GDM1 (cell line): Measurements from ENCODE around the gene SHISA5.
"Not testable (repeated sequence)": the region's sequence is repeated elsewhere in the genome, so short reads cannot be mapped to it uniquely, and the experiment has no call there.

Experiments used
- DNase-seq: peaks from one replicate; lab custom pipeline; 2025; lab: John Stamatoyannopoulos, UW

SHISA5 gene

DNA sequence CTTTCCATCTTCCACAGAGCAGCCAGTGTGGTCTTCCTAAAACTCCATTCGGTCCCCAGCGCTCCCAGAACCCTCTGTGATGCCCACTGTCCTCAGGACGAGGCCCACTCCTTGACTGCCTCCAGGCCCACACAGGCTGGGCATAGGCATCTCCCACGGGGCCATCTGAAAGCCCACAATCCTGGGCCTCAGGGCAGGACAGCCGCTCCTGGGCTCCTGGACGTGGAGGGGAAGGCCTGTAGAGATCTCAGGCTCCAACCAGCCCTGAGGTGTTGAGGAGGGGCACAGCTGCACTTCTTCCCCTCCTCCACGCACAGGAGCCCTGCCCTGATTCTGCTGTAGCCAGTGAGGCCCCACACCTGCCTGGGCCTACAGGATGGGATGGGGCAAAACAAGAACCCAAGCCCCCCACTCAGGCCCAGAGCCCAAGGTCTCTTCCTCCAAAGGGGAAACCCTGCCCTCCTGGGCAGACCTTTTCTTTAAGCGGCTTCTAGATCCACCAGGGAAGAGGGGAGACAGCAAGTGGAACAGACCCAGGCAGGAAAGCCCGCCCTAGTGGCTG, 25.9 kb downstream of the SHISA5 start:
- DNase-seq = no peak

DNA sequence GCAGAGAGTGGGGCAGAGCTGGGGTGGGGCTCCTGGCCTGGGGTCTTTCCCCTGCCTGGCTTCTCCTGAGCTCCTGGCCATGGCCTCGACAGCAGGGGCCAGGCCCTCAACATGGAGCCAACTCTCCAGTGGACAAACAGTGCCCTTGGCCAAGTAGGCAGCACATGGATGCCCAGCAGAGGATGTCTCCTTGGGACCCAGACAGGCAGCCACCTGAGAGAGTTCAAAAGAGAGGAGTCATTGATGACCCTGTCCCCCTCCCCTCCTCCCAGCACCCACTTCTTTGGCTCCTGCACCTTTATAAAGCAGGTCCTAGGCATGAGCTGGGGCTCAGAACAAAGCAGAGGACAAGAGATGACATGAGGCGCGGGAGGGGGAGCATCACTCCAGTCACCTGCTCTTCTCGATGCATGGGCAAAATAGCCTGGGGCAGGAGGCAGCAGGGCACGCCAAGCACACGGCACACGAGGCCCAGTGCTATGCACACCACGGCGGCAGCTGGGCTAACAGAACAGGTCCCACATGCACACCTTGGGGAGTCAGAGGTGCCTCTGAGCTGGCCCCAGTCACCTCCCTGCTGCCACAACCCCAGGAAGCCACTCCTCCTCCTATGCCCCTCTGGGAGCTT, 27.4 kb downstream of the SHISA5 start:
- DNase-seq = no peak

DNA sequence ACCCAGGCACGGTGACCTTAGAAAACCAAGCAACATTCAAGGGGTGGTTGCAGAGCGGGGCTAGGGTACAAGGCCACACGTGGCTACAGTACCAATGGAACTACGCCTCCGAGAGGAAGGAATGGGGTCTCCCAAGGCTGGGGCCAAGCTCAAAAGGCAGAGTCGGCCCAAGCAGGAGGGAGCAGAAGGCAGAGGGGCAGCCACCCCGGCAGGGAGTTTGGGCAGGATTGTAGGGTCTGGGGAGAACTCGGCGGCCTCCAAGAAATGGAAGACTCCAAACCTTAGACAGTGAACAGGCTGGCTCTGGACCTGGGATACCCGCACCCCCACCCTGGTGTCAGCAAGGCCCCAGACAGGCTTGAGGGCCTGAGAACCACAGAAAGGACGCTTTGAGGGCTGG, 28.8 kb downstream of the SHISA5 start:
- DNase-seq = no peak

DNA sequence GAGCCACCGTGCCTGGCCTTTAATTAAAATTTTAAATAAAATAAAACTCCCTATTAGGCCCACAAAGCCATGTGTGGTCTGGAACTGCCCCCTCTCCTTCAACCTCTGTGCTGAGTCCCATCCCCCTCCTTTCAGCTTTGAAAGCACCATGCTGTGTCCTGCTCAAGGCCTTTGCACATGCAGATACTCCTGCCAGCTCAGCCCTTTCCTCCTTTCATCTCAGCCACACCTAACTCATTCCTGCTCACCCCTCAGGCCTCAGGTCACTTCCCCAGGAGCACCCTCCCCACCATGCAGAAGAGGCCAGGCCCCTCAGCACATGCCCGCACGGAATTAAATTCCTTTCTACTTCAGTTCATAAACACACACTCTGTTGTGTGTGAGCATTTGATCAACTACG, 29.4 kb downstream of the SHISA5 start:
- no peak for DNase-seq

DNA sequence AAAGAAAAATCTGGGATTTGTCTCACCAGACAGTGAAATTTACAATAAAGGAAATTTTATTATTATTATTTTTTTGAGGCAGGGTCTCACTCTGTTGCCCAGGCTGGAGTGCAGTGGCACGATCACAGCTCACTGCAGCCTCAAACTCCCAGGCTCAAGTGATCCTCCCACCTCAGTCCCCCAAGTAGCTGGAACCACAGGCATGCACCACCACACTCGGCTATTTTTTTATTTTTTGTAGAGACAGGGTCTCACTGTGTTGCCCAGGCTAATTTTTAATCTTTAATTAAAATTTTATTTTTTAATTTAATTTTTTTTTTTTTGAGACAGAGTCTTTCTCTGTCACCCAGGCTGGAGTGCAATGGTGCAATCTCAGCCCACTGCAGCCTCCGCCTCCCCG, 29.9 kb downstream of the SHISA5 start:
- not testable (repeated sequence) for DNase-seq

DNA sequence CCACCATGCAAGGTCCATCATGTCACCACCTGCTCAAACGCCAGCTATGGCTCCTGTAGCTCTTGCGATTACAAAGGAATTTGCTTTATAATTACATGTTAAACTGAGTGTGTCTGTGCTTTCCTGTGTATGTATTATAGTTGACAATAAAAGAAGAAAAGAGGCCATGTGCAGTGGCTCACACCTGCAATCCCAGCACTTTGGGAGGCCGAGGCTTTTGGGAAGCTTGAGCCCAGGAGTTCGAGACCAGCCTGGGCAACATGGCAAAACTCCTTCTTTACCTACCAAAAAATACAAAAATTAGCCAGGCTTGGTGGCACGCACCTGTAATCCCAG, 30.4 kb downstream of the SHISA5 start:
- DNase-seq = no peak

DNA sequence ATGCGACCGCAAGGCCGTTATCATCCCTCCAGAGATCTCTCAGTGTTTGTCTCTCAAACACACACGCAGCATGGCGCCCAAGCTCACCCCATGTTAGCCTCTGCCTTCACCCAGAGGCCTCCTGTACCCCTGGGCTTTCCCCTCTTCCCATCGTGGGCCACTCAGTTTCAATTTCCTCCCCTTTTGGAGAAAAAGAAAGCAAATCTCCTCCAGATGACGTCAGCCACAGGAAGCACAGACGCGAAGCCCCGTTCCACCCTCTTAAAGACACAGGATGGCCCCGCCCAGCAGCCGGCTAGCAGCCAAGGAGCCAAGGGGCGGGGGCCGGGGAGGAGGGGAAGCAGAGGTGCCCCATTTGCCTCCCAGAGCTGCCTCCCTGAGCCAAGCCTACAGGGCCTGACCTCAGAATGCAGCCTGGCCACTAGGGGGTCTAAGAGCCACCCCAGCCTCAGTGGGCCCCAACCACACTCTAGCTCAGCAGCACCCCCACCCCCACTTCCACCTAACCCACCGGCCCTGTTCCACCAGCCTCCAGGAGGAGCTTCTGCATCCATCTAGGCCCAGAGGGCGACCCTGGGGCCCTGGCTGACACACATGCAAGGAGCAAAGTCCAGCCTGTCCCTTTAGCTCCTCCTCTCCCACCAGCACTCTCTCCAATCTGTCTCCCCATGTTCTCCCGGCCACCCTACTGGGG, 30.9 kb downstream of the SHISA5 start:
- peak; percentile 92 for DNase-seq

DNA sequence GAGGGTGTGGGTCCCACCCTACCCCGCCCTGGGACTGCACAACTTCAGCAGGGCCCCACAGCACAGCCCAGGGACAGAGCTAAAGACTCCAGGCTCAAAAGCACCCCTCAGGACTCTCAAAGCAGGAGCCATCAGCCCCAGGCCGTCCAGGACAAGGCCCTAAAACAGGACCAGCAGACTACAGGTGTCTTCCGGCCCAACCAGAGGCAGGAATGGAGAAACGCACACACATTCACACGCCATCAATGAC, 31.4 kb downstream of the SHISA5 start:
- DNase-seq = no peak

DNA sequence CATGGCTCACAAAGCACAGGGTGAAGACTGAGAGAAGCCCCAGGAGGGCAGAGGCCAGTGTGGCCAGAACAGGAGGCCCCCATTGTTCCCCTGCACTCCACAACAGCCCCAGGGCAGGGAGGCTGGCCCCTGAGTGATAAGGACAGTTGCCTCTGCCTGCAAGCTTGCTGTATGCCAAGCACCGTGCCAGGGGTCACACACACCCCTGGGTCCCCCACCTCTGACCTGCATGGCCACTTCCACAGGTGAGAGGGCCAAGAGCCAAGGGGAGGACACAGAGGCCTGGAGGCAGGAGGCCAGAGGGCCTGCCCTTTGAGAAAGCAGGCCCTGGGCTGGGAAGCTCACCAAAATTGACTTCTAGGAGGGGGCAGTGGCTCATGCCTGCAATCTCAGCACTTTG, 33.7 kb downstream of the SHISA5 start:
- DNase-seq = no peak

DNA sequence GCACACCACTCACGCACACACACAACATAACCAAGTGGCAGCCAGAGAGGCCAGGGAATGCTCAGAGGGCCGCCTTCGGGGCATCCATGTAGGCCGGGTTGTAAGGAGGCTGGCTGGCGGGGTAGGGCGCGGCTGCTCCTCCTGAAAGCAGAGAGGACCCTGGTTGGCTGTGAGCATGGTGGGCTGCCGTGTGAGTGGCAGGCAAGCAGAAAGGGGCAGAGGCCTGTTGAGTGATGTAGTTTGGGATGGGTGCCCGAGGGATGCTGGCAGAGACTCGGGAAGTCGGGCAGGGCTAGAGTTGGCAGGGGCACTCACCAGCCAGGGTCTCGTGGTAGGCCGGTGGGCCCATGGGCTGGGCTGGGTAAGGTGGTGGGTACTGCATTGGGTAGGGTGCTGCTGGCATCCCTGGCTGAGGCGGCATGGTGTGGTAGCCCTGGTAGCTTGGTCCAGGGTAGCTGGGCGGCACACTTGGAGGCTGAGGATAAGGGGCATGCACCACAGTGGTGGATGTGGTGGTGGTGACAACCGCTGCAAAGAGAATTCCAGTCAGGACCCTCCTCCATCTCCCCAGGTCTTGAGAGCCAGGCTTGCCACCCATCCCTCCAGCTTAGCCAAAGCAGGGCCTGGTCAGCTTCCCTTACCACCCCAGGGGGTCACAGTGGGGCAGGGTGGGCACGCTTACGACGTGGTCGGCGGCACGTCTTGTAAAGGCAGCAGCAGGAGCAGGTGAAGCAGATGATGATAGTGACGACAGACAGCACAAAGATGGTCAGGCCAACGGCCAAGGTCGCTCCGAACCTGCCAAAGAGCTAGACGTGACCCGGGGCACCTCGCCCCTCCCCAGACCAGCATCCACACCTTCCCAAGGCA, 34.7 kb downstream of the SHISA5 start:
- DNase-seq = no peak

DNA sequence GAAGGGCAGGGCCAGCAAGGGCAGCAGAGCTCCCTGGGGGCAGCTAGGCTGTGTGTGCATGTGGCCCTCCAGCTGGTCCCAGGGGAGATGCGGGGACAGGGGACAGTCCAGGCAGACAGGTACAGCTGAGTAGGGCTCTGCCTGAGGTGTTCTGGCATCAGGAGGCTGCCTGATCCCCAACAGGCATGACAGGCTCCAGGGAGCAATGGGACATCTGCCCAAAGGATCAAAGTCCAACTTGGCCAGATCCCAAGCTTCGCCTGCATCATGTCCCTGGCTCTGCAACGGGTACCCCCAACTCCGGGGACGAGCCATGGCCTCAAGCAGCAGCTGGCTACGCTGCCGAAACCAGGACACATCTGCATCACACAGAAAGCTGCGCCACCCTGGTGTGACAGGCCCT, 35.6 kb downstream of the SHISA5 start:
- no peak for DNase-seq

DNA sequence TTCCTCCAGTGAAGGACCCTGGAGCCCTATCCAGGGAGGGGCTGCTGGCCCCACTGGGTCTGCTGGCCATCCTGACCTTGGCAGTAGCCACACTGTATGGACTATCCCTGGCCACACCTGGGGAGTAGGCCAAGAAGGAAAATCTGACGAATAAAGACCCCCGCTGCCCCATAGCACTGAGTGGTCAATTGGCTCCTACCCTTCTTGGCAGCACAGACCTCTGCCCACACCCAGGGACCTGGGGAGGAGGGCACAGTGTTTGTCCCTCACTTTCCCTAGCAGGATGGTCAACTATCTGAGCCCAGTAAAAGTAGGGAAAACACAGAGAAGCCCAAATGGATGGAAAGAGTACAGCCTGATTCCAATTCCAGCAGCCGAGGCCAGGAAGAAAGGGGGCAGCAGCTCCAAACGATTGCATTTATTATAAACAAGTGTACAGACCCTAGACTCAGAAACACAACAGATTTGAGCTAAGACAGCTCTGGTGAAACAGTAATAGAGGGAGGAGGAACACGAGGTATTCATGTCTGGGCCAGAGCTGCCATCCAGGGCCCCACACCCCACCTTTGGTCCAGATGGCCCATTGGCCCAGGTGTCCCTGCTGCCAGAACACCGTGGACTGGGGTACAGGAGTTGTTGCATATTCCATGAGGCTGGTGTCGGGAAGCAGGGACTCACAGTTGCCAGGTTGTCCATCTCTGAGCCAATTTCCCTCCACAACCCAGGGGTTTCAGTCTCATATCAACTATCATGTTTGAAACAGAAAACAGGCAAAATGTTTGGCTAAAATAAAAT, 36.3 kb downstream of the SHISA5 start:
- no peak for DNase-seq

DNA sequence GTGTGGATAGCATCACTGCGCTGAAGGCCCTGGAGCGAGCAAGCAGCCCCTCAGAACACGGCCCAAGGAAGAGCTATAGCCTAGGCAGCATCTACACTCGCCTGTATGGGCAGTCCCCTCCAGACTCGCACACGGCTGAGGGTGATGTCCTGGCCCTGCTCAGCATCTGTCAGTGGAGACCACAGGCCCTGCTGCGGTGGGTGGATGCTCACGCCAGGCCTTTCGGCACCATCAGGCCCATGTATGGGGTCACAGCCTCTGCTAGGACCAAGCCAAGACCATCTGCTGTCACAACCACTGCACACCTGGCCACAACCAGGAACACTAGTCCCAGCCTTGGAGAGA, 36.9 kb downstream of the SHISA5 start:
- no peak for DNase-seq

DNA sequence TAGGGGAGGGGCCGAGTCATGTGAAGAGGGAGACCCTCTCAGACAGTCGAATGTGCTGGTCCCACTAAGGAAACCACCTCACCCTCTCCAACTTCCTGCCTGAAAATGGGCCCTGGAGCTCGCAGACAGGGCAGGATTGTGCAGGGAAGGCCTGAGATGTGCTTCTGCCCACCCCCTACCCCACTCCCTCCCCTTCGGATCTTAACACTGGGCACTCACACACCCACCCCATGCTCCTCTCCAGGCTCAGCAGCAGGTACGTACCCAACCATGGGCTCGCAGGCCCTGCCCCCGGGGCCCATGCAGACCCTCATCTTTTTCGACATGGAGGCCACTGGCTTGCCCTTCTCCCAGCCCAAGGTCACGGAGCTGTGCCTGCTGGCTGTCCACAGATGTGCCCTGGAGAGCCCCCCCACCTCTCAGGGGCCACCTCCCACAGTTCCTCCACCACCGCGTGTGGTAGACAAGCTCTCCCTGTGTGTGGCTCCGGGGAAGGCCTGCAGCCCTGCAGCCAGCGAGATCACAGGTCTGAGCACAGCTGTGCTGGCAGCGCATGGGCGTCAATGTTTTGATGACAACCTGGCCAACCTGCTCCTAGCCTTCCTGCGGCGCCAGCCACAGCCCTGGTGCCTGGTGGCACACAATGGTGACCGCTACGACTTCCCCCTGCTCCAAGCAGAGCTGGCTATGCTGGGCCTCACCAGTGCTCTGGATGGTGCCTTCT, 37.4 kb downstream of the SHISA5 start:
- DNase-seq = no peak

DNA sequence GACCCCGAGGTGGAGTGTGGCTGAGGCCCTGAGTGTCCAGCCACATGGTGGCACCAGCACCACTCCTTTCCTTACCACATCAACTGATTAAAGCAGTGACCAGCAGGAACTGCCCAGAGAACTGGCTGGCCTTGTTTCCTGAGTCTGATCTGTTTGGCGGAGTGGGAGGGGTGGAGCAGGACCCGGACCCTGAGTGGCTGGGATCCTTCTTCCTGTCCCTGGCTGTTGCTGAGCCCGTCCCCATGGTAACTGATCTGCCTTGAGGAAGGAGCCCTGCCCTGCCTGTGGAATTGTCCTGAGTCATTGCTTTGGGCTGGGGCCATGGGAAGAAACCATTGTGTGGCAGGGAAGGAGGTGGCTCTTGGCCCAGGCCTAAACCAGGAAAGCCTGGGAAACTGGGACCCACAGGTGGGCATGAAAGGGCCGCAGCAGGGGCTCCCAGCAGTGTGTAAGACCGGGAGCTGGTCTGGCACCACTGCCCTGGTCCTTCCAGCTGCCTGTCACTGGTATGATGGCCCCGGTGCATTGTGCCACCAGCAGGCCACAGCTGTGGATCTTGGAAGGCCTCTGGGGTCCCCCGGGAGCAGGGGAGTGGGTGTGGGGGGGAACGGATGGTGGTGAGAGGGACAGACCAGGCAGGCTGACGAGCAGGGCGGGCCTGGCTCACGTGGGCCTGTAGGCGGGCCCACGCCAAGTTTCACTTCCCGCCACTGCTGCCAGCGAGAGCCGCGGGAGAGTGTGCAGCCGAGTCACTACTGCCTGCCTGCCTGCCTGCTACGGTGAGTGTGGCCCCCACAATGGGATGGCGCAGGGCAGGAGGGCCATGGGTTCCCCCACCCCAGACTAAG, 38.2 kb downstream of the SHISA5 start:
- peak; percentile 72 for DNase-seq

DNA sequence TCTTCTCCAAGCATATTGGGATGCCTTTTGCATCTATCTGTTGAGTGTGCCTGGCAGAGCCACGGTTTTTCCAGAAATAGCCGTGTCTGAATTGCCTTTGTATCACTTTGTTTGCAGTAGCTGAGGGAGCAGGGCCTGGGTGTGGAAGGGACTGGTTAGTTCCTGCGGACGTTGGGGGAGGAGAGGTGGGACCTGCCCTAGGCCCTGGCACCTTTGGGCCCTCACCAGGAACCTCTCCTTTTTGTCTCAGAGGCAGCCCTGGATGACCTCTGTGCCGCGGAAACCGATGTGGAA, 38.8 kb downstream of the SHISA5 start:
- no peak for DNase-seq

DNA sequence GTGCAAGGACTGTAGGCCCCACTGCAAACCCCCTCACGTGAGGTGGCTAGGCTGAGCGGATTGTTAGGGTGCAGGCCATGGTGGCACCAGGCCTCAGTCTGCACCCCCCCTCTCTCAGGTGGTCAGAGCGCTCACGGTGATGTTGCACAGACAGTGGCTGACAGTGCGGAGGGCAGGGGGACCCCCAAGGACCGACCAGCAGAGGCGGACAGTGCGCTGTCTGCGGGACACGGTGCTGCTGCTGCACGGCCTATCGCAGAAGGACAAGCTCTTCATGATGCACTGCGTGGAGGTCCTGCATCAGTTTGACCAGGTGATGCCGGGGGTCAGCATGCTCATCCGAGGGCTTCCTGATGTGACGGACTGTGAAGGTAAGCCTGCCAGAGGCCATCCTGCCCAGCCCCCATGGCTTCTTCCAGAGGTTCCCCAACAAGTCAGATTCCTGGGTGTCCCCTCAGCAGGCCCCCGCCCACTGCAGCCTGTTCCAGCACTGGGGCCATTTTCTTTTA, 39.2 kb downstream of the SHISA5 start:
- DNase-seq = no peak

DNA sequence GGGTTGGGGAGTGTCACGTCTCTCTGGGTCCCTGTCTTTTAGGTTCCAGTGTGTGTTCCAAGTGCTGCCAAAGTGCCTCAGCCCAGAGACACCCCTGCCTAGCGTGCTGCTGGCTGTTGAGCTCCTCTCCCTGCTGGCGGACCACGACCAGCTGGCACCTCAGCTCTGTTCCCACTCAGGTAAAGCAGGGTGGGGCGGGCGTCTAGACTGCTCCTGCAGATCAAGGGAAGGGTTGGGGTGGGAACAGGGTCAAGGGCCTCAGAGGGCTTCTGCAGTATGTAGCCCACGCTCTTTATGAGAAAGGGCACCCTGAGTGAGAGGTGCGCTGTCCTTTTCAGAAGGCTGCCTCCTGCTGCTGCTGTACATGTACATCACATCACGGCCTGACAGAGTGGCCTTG, 40.3 kb downstream of the SHISA5 start:
- no peak for DNase-seq

DNA sequence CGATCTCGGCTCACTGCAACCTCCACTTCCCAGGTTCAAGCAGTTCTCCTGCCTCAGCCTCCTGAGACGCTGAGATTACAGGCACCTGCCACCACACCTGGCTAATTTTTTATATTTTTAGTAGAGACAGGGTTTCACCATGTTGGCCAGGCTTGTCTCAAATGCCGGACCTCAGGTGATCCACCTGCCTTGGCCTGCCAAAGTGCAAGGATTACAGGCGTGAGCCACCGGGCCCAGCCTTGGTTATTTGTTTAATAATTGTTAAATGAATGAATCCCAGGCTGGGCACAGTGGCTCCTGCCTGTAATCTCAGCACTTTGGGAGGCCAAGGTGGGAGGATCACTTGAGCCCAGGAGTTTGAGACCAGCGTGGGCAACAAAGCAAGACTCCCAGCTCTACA, 42.2 kb downstream of the SHISA5 start:
- DNase-seq = not testable (repeated sequence)

DNA sequence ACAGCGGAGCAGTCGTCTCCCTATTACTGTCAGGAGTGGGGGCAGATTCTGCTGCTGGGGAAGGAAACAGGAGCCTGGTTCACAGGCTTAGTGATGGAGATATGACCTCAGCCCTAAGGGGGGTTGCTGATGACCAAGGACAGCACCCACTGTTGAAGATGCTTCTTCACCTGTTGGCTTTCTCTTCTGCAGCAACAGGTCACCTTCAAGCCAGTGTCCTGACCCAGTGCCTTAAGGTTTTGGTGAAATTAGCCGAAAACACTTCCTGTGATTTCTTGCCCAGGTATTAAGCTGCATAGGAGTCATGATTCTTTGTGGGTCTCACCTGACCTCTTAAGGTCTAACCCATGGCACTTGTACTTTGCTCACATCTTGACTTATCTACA, 43.5 kb downstream of the SHISA5 start:
- no peak for DNase-seq
